HG03095 (cell line): ENCODE results near the gene TBC1D3B.
"Not testable (repeated sequence)": the region's sequence is repeated elsewhere in the genome, so short reads cannot be mapped to it uniquely, and the experiment has no call there.

Experiments
- ATAC-seq: cut with Tn5 transposase; IDR thresholded peaks from one replicate; pipeline ENCODE4 v1.9.1; 2021; ENCODE audit warnings: moderate library complexity; ENCODE audit not compliant: unreplicated experiment

TBC1D3B gene

DNA sequence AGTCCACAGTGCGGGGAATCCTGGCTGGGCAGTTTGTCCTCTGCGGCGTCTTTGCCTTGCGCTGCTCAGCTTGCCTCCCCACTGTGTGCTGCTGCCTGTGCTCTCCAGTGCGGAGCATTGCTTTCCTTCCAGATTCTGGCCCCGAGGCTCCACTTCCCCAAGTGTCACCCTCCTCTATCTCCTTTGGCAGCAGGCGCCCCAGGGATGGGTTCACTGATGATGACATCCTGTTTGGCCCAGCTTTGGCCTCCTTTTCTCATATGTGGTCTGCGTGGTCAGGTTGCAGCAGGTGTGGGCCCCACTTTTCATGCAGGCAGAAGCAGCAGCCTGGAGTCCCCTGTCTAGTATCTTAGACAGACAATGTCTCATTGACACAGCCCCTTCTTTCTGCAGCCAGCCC lies 25.1 kb upstream of the TBC1D3B start:
- ATAC-seq: not testable (repeated sequence)

- not testable (repeated sequence) for ATAC-seq
Observed at GRCh38 chr17:36201102-36201501, 24.7 kb upstream of the TBC1D3B start.

- peak; percentile 27 for ATAC-seq
Observed at GRCh38 chr17:36198831-36199465, 22.5 kb upstream of the TBC1D3B start.

DNA sequence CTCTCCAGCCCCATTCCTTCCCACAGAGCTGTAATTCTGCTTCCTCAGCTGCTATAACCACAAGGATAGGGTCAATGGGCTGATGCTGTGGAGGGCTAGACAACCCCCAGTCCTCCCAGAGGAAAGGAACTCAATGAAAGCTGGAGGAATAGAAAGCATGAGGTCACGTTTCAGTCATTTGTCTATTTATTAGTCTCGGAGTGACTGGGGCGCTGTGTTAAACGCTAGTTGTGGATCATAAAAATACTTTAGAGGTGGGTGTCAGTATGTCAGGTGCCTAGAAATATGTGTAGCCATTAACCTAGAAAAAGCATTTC lies 20.9 kb upstream of the TBC1D3B start:
- ATAC-seq: peak; percentile 16

GRCh38 chr17:36196131-36196486 lies 19.7 kb upstream of the TBC1D3B start:
- ATAC-seq: no peak

DNA sequence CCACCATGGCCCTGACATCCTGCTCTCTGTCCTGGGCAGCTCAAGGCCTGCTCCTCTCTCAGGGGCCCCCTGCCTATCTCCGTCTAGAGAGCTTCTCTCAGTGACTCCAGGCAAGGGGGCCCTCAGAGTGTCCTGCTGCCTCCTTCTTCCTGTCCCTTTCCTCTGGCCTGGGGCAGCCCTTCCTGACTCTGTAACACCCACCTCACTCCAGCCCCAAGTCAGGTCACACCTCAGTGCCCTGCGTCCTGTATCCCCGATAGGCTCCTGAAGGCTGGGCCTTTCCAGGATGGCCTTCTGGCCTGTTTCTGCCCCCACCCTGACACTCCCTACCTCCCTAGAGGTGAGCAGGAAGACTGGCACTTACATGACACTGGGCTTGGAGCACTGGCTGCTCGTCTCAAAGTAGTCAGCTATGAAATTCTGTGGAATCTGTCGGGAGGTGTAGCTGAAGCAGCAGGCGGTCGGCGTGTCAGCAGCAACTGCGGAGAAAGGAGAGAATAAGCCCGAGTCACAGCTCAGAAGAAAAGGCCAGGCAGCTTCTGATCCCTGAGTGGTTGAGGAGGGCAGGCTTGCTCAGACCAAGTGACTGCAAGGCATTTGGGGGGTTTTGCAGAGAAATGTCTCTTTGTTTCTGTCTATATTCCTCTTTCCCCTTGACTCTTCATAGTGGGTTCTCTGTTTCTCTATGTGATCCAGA lies 19.1 kb upstream of the TBC1D3B start:
- ATAC-seq: no peak

DNA sequence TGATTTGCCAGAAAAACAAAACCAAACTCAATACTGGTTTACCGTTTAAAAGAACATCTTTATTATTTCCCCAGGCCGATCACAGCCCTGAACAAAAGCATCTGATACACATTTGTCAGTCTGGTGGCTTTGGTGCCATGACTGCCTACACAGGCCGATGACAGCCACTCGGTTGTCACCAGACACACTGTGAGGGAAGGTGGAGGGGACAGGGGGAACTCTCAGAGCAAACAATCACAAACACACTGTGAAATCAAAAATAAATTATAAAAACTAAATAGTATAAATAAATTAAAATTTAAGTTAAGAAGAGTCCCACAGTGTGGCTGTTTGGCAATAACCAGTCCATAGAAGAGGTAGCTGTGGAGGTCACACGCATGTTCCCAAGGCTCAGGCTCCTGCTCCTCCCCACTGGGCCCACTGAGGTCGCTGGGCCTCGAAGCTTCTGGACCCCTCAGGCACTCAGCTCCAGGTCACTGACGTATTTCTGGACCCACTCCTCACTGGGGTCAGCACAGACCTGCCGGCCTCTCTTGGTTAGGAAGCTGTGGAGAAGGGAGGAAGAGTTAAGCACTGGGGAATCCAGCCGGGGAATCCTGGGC lies 18.5 kb upstream of the TBC1D3B start:
- not testable (repeated sequence) for ATAC-seq

- ATAC-seq: not testable (repeated sequence)
Observed at GRCh38 chr17:36194147-36194831, 17.9 kb upstream of the TBC1D3B start.

GRCh38 chr17:36193216-36193775 lies 16.9 kb upstream of the TBC1D3B start:
- no peak for ATAC-seq

- not testable (repeated sequence) for ATAC-seq
Observed at GRCh38 chr17:36190549-36191330, 14.3 kb upstream of the TBC1D3B start.

DNA sequence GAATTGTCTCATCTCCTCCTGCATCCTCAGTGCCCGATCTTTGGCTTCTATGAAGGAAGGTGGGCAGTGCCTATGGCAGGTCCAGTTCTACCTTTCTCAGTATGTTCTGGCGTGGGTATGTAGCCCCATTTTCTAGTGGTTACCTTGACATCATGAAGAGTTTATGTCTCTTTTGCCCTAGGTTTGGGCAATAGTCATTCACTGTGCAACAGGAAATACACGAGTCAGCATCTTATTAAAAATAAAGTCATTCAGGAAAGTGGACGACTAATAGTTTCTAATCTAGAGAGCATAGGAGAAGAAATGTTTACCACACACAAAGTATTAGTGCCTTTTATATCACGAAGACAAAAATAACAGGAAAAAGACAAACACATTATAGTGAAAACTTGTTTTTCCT lies 13.6 kb upstream of the TBC1D3B start:
- ATAC-seq: not testable (repeated sequence)

DNA sequence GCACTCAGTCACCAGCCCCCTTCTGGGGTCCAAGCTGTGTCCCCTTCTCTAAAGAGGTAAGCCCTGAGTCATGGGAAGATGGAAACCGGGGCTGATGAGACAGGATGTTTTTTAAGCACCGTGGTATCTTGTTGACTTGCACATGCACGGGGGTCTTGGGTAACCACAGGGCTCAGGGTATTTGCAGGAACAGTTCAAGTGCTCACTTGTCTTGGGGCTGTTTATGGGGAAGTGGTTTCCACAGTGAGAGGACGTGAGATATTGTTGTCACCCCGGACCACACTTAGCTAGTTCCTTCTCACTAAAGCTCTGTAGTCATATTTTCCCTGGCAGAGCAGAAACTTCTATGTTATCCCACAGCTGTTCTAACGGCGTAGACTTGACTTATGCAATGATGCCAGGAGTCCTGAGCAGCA lies 12.5 kb upstream of the TBC1D3B start:
- ATAC-seq: peak; percentile 59

GRCh38 chr17:36187943-36188665 lies 11.7 kb upstream of the TBC1D3B start:
- ATAC-seq: not testable (repeated sequence)

GRCh38 chr17:36186810-36187763 lies 10.7 kb upstream of the TBC1D3B start:
- not testable (repeated sequence) for ATAC-seq

DNA sequence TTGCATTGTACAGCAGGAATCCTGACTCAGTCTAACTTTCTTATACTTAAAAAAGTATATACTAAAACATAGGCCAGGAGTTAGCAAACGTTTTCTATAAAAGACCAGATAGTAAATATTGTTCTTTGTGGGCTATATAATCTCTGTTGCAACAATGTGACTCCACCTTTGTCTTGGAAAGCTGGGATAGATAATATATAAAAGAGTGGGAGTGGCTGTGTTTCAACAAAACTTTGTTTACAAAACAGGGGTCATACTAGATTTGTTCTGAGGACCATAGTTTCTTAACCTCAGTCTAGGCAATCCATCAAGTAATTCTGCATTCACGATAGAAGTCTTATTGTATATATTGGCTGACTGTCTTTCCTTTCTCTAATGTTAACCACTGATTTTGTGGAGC lies 9.0 kb upstream of the TBC1D3B start:
- no peak for ATAC-seq

- no peak for ATAC-seq
Observed at GRCh38 chr17:36184023-36184765, 7.8 kb upstream of the TBC1D3B start.

GRCh38 chr17:36183001-36183971 lies 6.8 kb upstream of the TBC1D3B start:
- ATAC-seq: no peak
